GM10266 (cell line): ENCODE data around the gene MRPL52.
"Not testable (repeated sequence)": the region's sequence is repeated elsewhere in the genome, so short reads cannot be mapped to it uniquely, and the experiment has no call there.

Experiments
- DNase-seq: peaks from one replicate; pipeline ENCODE4 v3.0.0; 2012; ENCODE audit errors: extremely low spot score
- CTCF ChIP-seq: IDR thresholded peaks from 2 replicates; pipeline ENCODE4 v1.5.1; 2012; ENCODE audit warnings: mild to moderate bottlenecking, low read depth; ENCODE audit not compliant: control insufficient read depth, insufficient read depth; ENCODE audit errors: missing control alignments

MRPL52 gene

DNA sequence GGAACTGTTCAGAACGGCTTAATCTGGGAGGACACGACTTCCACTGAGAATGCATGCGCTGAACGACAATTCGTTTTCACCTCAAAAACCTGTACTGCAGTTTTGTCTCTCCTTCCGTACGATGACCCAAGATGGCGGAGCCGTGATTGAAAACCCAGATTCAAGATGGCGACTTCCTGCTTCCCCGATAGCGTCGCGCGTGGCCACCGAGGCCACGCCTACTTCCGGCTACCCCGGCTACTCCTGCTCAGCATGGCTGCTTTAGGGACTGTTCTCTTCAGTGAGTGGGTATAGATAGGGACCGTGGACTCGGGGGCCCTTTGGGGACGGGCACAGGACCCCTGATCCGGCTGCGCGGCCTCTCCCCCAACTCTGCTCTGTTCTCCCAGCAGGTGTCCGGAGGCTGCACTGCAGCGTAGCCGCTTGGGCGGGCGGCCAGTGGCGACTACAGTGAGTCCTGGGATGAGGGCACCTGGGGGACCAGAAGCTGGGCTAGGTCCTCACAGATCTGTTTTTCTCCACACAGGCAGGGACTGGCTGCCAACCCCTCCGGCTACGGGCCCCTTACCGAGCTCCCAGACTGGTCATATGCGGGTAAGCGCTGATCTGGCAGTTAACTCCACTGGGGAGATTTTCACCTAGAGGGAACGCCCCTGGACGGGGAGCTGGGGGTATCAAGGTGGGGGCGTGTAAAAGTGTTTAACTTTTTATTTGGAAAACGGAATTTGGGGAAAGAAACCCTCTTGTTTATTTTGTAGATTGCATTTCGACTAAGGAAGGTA lies at the start of gene MRPL52:
Gene MRPL52, plus strand, starts transcription at position 227 of the 782 bp plus-strand sequence. Its CDS starts 26 bp downstream, at position 253.
- no peak for TF ChIP-seq CTCF
- DNase-seq = peak; percentile 90

- no peak for TF ChIP-seq CTCF
- DNase-seq = no peak
Measured at GRCh38 chr14:22780105-22780679, 49.5 kb upstream of the MRPL52 start.

GRCh38 chr14:22780941-22781300 lies 48.8 kb upstream of the MRPL52 start:
- DNase-seq = no peak
- no peak for TF ChIP-seq CTCF

- DNase-seq = no peak
- no peak for TF ChIP-seq CTCF
Measured at GRCh38 chr14:22781301-22781991, 48.2 kb upstream of the MRPL52 start.

DNA sequence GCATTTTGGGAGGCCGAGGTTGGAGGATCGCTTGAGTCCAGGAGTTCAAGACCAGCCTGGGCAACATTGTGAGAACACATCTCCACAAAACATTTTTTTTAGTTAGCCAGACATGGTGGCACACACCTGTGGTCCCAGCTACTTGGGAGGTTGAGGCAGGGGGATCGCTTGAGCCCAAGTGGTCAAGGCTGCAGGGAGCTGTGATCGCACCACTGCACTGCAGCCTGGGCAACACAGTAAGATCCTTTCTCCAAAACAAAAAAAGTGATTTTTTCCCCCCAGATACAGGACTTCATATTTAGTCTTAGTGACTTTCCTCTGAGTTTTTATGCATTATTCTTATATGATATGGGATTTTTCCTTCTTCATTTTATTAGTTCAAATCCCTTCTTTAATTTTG lies 43.0 kb upstream of the MRPL52 start:
- no peak for TF ChIP-seq CTCF
- DNase-seq = no peak

- no peak for TF ChIP-seq CTCF
Measured at GRCh38 chr14:22791301-22791700, 38.4 kb upstream of the MRPL52 start.

GRCh38 chr14:22792158-22792557 lies 37.5 kb upstream of the MRPL52 start:
- TF ChIP-seq CTCF = no peak
- no peak for DNase-seq

More at GRCh38 chr14:22791301-22791700, 38.4 kb upstream of the MRPL52 start:
- DNase-seq = no peak

GRCh38 chr14:22793550-22793949 lies 36.1 kb upstream of the MRPL52 start:
- DNase-seq = not testable (repeated sequence)
